PC-9 (cell line): ENCODE data around the gene NDUFA12.

Experiments used
- CTCF ChIP-seq: fragments of 200-600 bp; sonication (generic); conservative IDR thresholded peaks from 2 replicates; pipeline ENCODE4 v1.6.1; 2017; ENCODE audit warnings: mixed run types, antibody characterized with exemption, mild to moderate bottlenecking, moderate library complexity
- EZH2 ChIP-seq: fragments of 200-600 bp; sonication (generic); IDR thresholded peaks from 2 replicates; pipeline ENCODE4 v1.8.0; 2017; ENCODE audit warnings: antibody characterized with exemption, low read depth

- TF ChIP-seq CTCF (no peak), EZH2 (no peak)
Observed at GRCh38 chr12:95003213-95003920, at the start of gene NDUFA12.
